ENCODE results near the gene SRC.

GRCh38 chr20:37317994-37318640, 27.8 kb upstream of the SRC start:
- TF ChIP-seq POLR2AphosphoS5 (IDR thresholded peaks at IDR 0.05; ENCODE audit: borderline replicate concordance, low read depth, low read length) = no peak
- TF ChIP-seq EZH2 (IDR thresholded peaks at IDR 0.05) = no peak
